ENCODE results near the gene CCDC88C.
"Not testable (repeated sequence)": the region's sequence is repeated elsewhere in the genome, so short reads cannot be mapped to it uniquely, and the experiment has no call there.

The CCDC88C gene

DNA sequence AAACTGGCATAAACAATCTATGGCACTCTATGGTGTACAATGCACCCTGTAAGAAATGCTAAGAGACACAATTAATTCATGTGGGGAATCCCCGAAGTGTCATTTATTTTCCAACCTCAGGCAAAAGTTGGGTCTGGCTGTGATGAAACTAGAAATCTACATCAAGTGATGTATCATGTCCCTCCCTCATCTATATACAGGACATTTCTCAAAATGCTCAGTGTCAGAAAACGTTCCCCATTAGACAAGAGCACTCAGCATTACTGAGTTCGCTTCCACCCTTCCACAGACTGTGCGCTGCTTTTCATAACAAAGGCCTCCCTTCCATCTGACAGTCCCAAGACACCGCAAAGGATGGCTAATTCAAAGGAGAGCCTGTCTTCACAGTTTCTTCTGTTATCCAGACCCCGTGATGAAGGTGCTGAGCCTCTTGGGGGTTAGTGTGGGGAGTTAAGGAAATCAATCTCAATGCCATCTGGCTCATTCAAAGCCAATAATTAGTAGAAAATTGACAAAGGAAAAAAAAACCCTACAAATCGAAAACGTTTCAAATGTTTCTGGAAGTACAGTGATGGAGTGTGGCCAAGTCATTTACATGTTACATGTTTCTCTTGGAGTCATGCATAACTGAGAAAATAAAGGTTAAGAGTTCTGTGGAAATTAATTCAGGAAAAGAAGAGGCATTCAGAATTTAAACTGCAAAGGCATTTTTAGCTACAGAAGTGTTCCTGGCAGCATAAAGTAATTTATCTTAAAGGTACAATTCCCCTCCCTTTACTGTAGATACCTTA, 7.5 kb downstream of the CCDC88C start:
- TF ChIP-seq, protein P1, sequence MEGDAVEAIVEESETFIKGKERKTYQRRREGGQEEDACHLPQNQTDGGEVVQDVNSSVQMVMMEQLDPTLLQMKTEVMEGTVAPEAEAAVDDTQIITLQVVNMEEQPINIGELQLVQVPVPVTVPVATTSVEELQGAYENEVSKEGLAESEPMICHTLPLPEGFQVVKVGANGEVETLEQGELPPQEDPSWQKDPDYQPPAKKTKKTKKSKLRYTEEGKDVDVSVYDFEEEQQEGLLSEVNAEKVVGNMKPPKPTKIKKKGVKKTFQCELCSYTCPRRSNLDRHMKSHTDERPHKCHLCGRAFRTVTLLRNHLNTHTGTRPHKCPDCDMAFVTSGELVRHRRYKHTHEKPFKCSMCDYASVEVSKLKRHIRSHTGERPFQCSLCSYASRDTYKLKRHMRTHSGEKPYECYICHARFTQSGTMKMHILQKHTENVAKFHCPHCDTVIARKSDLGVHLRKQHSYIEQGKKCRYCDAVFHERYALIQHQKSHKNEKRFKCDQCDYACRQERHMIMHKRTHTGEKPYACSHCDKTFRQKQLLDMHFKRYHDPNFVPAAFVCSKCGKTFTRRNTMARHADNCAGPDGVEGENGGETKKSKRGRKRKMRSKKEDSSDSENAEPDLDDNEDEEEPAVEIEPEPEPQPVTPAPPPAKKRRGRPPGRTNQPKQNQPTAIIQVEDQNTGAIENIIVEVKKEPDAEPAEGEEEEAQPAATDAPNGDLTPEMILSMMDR (IDR thresholded peaks at IDR 0.05; ENCODE audit: insufficient read depth, low read depth, low read length, missing control alignments): no peak
- peak; percentile 32 for DNase-seq (ENCODE audit: low read depth)
- H3K4me3 ChIP-seq (ENCODE audit: low read depth, low read length): peak overlapping the region; percentile 50

DNA sequence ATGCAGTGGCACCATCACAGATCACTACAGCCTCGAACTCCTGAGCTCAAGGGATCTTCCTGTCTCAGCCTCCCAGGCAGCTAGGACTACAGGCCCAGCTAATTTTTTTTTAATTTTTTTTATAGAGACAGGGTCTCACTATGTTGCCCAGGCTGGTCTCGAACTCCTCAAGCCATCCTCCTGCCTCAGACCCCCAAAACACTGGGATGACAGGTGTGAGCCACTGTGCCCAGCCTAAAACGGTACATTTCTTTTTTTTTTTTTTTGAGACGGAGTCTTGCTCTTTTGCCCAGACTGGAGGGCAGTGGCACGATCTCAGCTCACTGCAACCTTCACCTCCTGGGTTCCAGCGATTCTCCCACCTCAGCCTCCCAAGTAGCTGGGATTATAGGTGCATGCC, 8.4 kb downstream of the CCDC88C start:
- H3K4me3 ChIP-seq (ENCODE audit: low read depth, low read length); DNase-seq (ENCODE audit: low read depth): not testable (repeated sequence)

- no peak overlapping the region for H3K4me3 ChIP-seq (ENCODE audit: low read depth, low read length)
These were observed 10.6 kb downstream of the CCDC88C start for GRCh38 chr14:91406982-91407381.

GRCh38 chr14:91406451-91406850, 11.2 kb downstream of the CCDC88C start:
- TF ChIP-seq, protein P1 (IDR thresholded peaks at IDR 0.05; ENCODE audit: insufficient read depth, low read depth, low read length, missing control alignments): no peak
- H3K4me3 ChIP-seq (ENCODE audit: low read depth, low read length): no peak overlapping the region

More at GRCh38 chr14:91406982-91407381, 10.6 kb downstream of the CCDC88C start:
- TF ChIP-seq, protein P1 (IDR thresholded peaks at IDR 0.05; ENCODE audit: insufficient read depth, low read depth, low read length, missing control alignments): no peak
- DNase-seq (ENCODE audit: low read depth): peak; percentile 42

GRCh38 chr14:91405724-91406435, 11.7 kb downstream of the CCDC88C start:
- TF ChIP-seq, protein P1 (IDR thresholded peaks at IDR 0.05; ENCODE audit: insufficient read depth, low read depth, low read length, missing control alignments): no peak
- DNase-seq (ENCODE audit: low read depth): no peak
- H3K4me3 ChIP-seq (ENCODE audit: low read depth, low read length): no peak overlapping the region

More at GRCh38 chr14:91406451-91406850, 11.2 kb downstream of the CCDC88C start:
- no peak for DNase-seq (ENCODE audit: low read depth)

DNA sequence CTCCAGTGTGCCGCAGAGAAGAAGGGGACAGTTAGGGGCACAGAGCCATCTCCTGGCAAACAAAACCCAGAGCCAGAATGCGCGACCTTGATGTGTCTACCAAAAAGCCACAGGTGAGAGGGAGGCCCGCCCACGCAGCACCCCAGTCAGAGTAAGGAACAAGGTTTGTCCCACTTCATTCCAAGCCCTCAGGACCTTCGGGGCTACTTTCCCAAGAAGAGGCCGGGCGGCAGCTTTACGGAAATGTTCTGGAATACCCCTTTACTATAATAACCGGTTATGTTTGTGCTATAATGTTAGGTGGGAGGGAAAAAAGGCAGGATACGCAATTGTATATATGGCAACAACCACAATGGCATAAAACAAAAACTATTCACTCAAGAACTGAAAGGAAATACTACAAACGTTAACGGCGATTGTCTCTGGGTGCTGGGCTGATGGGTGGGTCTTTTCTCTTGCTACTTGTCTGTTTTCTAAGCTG, 12.3 kb downstream of the CCDC88C start:
- H3K4me3 ChIP-seq (ENCODE audit: low read depth, low read length): no peak overlapping the region
- no peak for DNase-seq (ENCODE audit: low read depth)
- TF ChIP-seq, protein P1 (IDR thresholded peaks at IDR 0.05; ENCODE audit: insufficient read depth, low read depth, low read length, missing control alignments): no peak

All from GM12865 (cell line).